HG02981 (cell line): ENCODE measurements around the gene TMEM30B.

ENCODE experiments used
- ATAC-seq: cut with Tn5 transposase; IDR thresholded peaks from one replicate; pipeline ENCODE4 v1.9.1; 2021; ENCODE audit warnings: mild to moderate bottlenecking, moderate library complexity; ENCODE audit not compliant: unreplicated experiment

TMEM30B gene

GRCh38 chr14:61300209-61300608 lies 19.1 kb upstream of the TMEM30B start:
- no peak for ATAC-seq

GRCh38 chr14:61298824-61299223 lies 17.7 kb upstream of the TMEM30B start:
- ATAC-seq = no peak

- ATAC-seq = no peak
Measured at GRCh38 chr14:61297581-61297980, 16.4 kb upstream of the TMEM30B start.

- ATAC-seq = no peak
Measured at GRCh38 chr14:61296719-61297502, 15.8 kb upstream of the TMEM30B start.

- ATAC-seq = no peak
Measured at GRCh38 chr14:61296151-61296550, 15.0 kb upstream of the TMEM30B start.

- no peak for ATAC-seq
Measured at GRCh38 chr14:61290701-61291100, 9.6 kb upstream of the TMEM30B start.

GRCh38 chr14:61288720-61289119 lies 7.6 kb upstream of the TMEM30B start:
- ATAC-seq = no peak

GRCh38 chr14:61288228-61288627 lies 7.1 kb upstream of the TMEM30B start:
- ATAC-seq = no peak

GRCh38 chr14:61287196-61287595 lies 6.1 kb upstream of the TMEM30B start:
- ATAC-seq = no peak

GRCh38 chr14:61285364-61285763 lies 4.2 kb upstream of the TMEM30B start:
- no peak for ATAC-seq

GRCh38 chr14:61284001-61284400 lies 2.9 kb upstream of the TMEM30B start:
- ATAC-seq = no peak

GRCh38 chr14:61282746-61283145 lies 1.6 kb upstream of the TMEM30B start:
- no peak for ATAC-seq

GRCh38 chr14:61281948-61282275 lies 774 bp upstream of the TMEM30B start:
- ATAC-seq = no peak

GRCh38 chr14:61280526-61281185 lies 482 bp downstream of the TMEM30B start:
- no peak for ATAC-seq

GRCh38 chr14:61280092-61280525 lies 1.0 kb downstream of the TMEM30B start:
- ATAC-seq = no peak

- no peak for ATAC-seq
Measured at GRCh38 chr14:61279082-61279481, 2.1 kb downstream of the TMEM30B start.

GRCh38 chr14:61277784-61278183 lies 3.4 kb downstream of the TMEM30B start:
- no peak for ATAC-seq

- ATAC-seq = no peak
Measured at GRCh38 chr14:61277232-61277631, 3.9 kb downstream of the TMEM30B start.

GRCh38 chr14:61271552-61271951 lies 9.6 kb downstream of the TMEM30B start:
- no peak for ATAC-seq

GRCh38 chr14:61270714-61271113 lies 10.4 kb downstream of the TMEM30B start:
- ATAC-seq = no peak

GRCh38 chr14:61269321-61270083 lies 11.6 kb downstream of the TMEM30B start:
- ATAC-seq = peak; percentile 91

- ATAC-seq = no peak
Measured at GRCh38 chr14:61268812-61269211, 12.3 kb downstream of the TMEM30B start.
